CD8-positive, alpha-beta memory T cell (primary cell): ENCODE results near the gene SPDYE4. TPM values are rescaled to one million over a fixed set of nuclear protein-coding genes. Genes with fewer than 3 reads are reported as not detected.
"Not testable (repeated sequence)": the region's sequence is repeated elsewhere in the genome, so short reads cannot be mapped to it uniquely, and the experiment has no call there.

ENCODE experiments used
- CTCF ChIA-PET: fragments of 350-600 bp; sonication (Branson Sonifier 250); formaldehyde crosslinking; loops from one replicate; lab custom pipeline; 2021; ENCODE audit warnings: antibody characterized with exemption; lab: Charles Lee
- POLR2A ChIA-PET: fragments of 350-600 bp; sonication (Branson Sonifier 250); formaldehyde crosslinking; loops from one replicate; lab custom pipeline; 2021; ENCODE audit warnings: antibody characterized with exemption; lab: Charles Lee
- DNase-seq, 5 donors: peaks; one replicate each; pipeline versions ENCODE4 v3.0.0 to v3.0.0-alpha.2; 2020 to 2022; ENCODE audit warnings: mixed read lengths in 1 of 5
- H3K27ac ChIP-seq: one replicate; pipeline ENCODE4 v1.7.0; 2013; ENCODE audit warnings: low read depth, mild to moderate bottlenecking, low read length, moderate library complexity
- H3K27me3 ChIP-seq: 2 replicates; pipeline ENCODE4 v1.7.0; 2013; ENCODE audit warnings: low read length, mild to moderate bottlenecking; ENCODE audit not compliant: insufficient read depth, poor library complexity, severe bottlenecking
- H3K36me3 ChIP-seq: 2 replicates; pipeline ENCODE4 v1.7.0; 2013; ENCODE audit warnings: mild to moderate bottlenecking, low read length, moderate library complexity; ENCODE audit not compliant: insufficient read depth
- H3K4me1 ChIP-seq: 2 replicates; pipeline ENCODE4 v1.7.0; 2013; ENCODE audit warnings: mild to moderate bottlenecking, low read length, moderate library complexity; ENCODE audit not compliant: insufficient read depth
- H3K4me3 ChIP-seq: 2 replicates; pipeline ENCODE4 v1.7.0; 2013; ENCODE audit warnings: mild to moderate bottlenecking, low read length
- H3K9me3 ChIP-seq: 2 replicates; pipeline ENCODE4 v1.7.0; 2013; ENCODE audit warnings: mild to moderate bottlenecking, low read length
- H3K27ac Mint-ChIP-seq, 8 donors: one replicate each; pipeline ENCODE4 v1.8.0; 2020 to 2021; ENCODE audit warnings: mixed read lengths in 8 of 8, mild to moderate bottlenecking in 6 of 8, inconsistent platforms in 3 of 8, moderate library complexity in 3 of 8
- H3K27me3 Mint-ChIP-seq, 2 donors: one replicate each; pipeline ENCODE4 v1.8.0; 2020 to 2021; ENCODE audit warnings: mixed read lengths in 2 of 2, mild to moderate bottlenecking in 1 of 2, moderate library complexity in 1 of 2
- H3K36me3 Mint-ChIP-seq, 3 donors: one replicate each; pipeline ENCODE4 v1.8.0; 2020 to 2021; ENCODE audit warnings: mixed read lengths in 3 of 3, inconsistent platforms in 1 of 3, mild to moderate bottlenecking in 1 of 3
- H3K4me1 Mint-ChIP-seq, 3 donors: one replicate each; pipeline ENCODE4 v1.8.0; 2020 to 2021; ENCODE audit warnings: mixed read lengths in 3 of 3, inconsistent platforms in 1 of 3, mild to moderate bottlenecking in 1 of 3
- H3K4me3 Mint-ChIP-seq, 7 donors: one replicate each; pipeline ENCODE4 v1.8.0; 2020 to 2021; ENCODE audit warnings: mixed read lengths in 7 of 7, mild to moderate bottlenecking in 6 of 7, moderate library complexity in 4 of 7, inconsistent platforms in 2 of 7
- H3K9me3 Mint-ChIP-seq, 5 donors: one replicate each; pipeline ENCODE4 v1.8.0; 2020 to 2022; ENCODE audit warnings: mixed read lengths in 5 of 5, mild to moderate bottlenecking in 3 of 5, moderate library complexity in 2 of 5, inconsistent platforms in 1 of 5
- polyA plus RNA-seq: library from polyadenylated mRNA; unstranded; fragments of 300-500 nt; fragmentation: Illumina TruSeq; gene quantifications from one replicate; pipeline ENCODE4 v1.2.3, GENCODE V29; 2021
- total RNA-seq, 2 experiments: library from RNA; stranded (reverse); gene quantifications; one replicate each; pipeline ENCODE4 v1.2.3, GENCODE V29; 2021

SPDYE4 gene, protein sequence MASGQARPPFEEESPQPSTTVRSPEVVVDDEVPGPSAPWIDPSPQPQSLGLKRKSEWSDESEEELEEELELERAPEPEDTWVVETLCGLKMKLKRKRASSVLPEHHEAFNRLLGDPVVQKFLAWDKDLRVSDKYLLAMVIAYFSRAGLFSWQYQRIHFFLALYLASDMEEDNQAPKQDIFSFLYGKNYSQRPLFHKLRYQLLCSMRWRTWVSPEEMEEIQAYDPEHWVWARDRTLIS
- not detected for total RNA-seq
- polyA plus RNA-seq, result not detected

DNA sequence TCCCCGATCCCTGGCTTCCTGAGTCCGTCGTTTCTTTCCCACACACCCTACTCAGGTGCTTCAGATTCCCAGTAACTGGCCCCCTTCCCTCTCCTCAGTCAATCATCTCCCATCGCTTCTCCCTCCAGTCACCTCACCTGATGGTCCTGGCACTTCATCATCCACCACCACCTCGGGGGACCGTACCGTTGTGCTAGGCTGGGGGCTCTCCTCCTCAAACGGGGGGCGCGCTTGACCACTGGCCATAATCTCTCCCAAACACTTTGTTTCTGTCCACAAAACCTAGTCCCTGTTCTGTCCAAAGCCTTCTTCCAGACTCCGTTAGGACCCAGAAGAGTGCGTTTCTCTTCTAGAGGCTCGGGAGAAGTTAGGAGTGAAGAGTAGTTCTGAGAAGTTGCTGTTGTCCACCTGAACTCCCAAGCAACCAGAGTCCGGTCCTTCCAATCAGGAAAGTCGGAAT is at the start of gene SPDYE4:
TSS of gene SPDYE4 (minus strand) at position 410 of the 460 bp plus-strand sequence. CDS start at position 246, 164 bp downstream.
- H3K27me3 ChIP-seq, result no peaks in the 10 kb centered on the region
- H3K4me1 Mint-ChIP-seq, result no peaks in the 10 kb centered on the region
- H3K27ac ChIP-seq, result no peak within 1 kb of the TSS
- no peak within 1 kb of the TSS for H3K4me3 Mint-ChIP-seq
- no peaks in the 10 kb centered on the region for H3K36me3 ChIP-seq
- H3K9me3 ChIP-seq, result no peaks in the 10 kb centered on the region
- peak within 1 kb of the TSS in 2 of 8 donors; percentile 25 to 77 for H3K27ac Mint-ChIP-seq
- DNase-seq, result no peak
- CTCF ChIA-PET, result no interaction called here
- peaks cover 0 to 3% (median 0%) of the 10 kb centered on the region in 3 donors for H3K36me3 Mint-ChIP-seq
- POLR2A ChIA-PET, result no interaction called here
- H3K27me3 Mint-ChIP-seq, result peaks cover 15 to 25% of the 10 kb centered on the region in 2 donors
- no peaks in the 10 kb centered on the region for H3K9me3 Mint-ChIP-seq
- H3K4me3 ChIP-seq, result no peak within 1 kb of the TSS
- H3K4me1 ChIP-seq, result no peaks in the 10 kb centered on the region

DNA sequence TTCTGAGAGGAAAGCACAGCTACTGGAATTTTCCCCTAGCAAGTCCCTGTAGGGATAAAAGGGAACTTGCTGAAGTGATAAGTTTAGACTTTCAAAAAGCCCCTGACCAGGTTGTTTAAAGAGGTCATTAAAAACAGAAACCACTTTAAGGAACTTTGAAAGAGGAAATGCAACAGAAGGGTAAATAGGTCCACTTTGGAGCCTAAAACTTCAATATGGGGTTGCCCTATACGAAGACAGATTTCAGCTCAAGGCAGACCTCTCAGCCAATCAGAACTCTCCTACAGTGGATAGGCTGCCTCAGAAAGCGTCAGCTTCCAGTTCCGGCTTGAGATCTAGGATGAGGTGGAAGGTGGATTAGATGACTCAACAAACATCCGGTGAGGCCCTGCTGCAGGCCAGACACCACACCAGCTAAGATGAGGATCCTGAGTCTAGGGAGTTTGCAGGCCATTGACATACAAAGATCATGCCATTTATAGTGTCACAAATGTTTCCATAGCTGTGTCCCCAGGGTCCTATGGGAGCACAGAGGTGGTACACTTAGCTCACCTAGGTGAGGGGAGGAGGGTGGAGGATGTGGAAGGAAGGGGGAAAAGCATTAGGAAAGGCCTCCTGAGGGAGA is 48.7 kb upstream of the SPDYE4 start:
- Mint-ChIP-seq H3K9me3 (peaks cover 17 to 43% (median 33%) of the 10 kb centered on the region in 5 donors), H3K36me3 (peaks cover 10 to 38% (median 11%) of the 10 kb centered on the region in 3 donors), H3K27ac (peak overlapping the region in 1 of 8 donors; percentile 10), H3K4me1 (peaks cover 7 to 15% (median 11%) of the 10 kb centered on the region in 3 donors), H3K27me3 (peaks cover 8 to 24% of the 10 kb centered on the region in 2 donors), H3K4me3 (no peak overlapping the region)
- POLR2A ChIA-PET, result no interaction called here
- Histone ChIP-seq H3K36me3 (no peaks in the 10 kb centered on the region), H3K4me1 (no peaks in the 10 kb centered on the region), H3K27ac (no peak overlapping the region), H3K9me3 (no peaks in the 10 kb centered on the region), H3K27me3 (no peaks in the 10 kb centered on the region), H3K4me3 (no peak overlapping the region)
- CTCF ChIA-PET, result interaction anchor here (0.9 kb wide), 1 partner anchor 460 kb away, joined by 3 read pairs; no protein-coding TSS in a partner anchor
- DNase-seq, result no peak

DNA sequence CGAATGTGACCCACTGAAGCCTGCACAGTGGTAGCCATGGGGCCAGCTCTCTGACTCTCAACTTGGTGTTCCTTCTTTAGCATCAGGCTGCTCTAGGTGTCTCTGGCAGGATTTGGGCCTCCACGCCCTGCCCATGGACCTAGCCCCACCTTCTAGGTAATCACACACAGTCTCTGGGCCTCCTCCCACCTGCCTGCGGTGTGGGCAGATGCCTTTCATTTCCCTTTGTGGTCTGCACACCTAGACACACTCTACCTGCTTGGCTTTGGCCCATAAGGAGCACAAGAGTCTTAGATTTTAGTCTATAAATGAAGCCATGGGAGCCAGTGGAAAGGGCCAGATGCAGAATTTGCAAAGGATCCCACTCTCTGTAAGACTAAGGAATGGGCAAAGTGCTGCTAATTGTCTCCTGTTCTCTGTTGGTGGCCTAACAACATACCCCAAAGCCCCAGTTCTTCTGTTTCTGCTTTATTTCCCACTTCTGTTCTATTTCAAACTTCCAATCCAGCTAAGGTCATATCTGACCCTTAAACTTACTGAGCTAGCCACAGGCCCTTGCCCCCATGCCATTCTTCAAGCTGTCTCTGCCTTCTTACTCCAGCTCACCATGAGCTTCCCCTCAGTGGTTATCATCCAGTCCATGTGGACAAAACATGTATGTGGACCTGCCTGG is 48.0 kb upstream of the SPDYE4 start:
- Histone ChIP-seq H3K36me3 (no peaks in the 10 kb centered on the region), H3K9me3 (no peaks in the 10 kb centered on the region), H3K4me1 (no peaks in the 10 kb centered on the region), H3K27ac (no peak overlapping the region), H3K4me3 (no peak overlapping the region), H3K27me3 (no peaks in the 10 kb centered on the region)
- Mint-ChIP-seq H3K36me3 (peaks cover 7 to 31% (median 8%) of the 10 kb centered on the region in 3 donors), H3K27me3 (peaks cover 8 to 18% of the 10 kb centered on the region in 2 donors), H3K4me1 (peaks cover 7 to 15% (median 11%) of the 10 kb centered on the region in 3 donors), H3K27ac (peak overlapping the region in 2 of 8 donors; percentile 10 to 40), H3K4me3 (peak overlapping the region in 1 of 7 donors; percentile 23), H3K9me3 (peaks cover 10 to 36% (median 26%) of the 10 kb centered on the region in 5 donors)
- DNase-seq, result no peak
- POLR2A ChIA-PET, result no interaction called here
- CTCF ChIA-PET, result interaction anchor here (2.4 kb wide), 1 partner anchor 192 kb away, joined by 7 read pairs; no protein-coding TSS in a partner anchor

DNA sequence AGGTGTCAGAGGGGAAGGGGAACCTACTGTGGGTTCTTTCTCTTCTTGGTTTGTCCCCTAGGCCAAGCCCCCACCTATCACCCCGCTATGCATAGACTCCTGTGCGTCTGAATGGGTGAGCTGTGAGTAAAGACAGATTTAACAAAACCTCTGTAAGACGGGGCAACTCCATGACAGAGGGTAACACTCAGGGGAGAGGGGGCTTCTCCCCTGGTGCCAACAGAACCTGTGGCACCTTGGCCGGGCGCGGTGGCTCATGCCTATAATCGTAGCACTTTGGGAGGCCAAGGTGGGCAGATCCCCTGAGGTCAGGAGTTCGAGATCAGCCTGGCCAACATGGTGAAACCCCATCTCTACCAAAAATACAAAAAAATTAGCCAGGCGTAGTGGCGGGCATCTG is 47.0 kb upstream of the SPDYE4 start:
- H3K4me3 ChIP-seq, H3K36me3 ChIP-seq, H3K27ac ChIP-seq, H3K27me3 ChIP-seq, POLR2A ChIA-PET, DNase-seq, H3K9me3 ChIP-seq, H3K4me3 Mint-ChIP-seq, H3K4me1 ChIP-seq: not testable (repeated sequence)
- peaks cover 6 to 25% (median 7%) of the 10 kb centered on the region in 3 donors for H3K36me3 Mint-ChIP-seq
- H3K9me3 Mint-ChIP-seq, result peaks cover 8 to 29% (median 21%) of the 10 kb centered on the region in 5 donors
- H3K27me3 Mint-ChIP-seq, result peaks cover 8 to 13% of the 10 kb centered on the region in 2 donors
- CTCF ChIA-PET, result interaction anchor here (2.4 kb wide), 1 partner anchor 193 kb away, joined by 7 read pairs; no protein-coding TSS in a partner anchor
- H3K27ac Mint-ChIP-seq, result peak overlapping the region in 1 of 8 donors; percentile 44
- H3K4me1 Mint-ChIP-seq, result peaks cover 7 to 15% (median 11%) of the 10 kb centered on the region in 3 donors

DNA sequence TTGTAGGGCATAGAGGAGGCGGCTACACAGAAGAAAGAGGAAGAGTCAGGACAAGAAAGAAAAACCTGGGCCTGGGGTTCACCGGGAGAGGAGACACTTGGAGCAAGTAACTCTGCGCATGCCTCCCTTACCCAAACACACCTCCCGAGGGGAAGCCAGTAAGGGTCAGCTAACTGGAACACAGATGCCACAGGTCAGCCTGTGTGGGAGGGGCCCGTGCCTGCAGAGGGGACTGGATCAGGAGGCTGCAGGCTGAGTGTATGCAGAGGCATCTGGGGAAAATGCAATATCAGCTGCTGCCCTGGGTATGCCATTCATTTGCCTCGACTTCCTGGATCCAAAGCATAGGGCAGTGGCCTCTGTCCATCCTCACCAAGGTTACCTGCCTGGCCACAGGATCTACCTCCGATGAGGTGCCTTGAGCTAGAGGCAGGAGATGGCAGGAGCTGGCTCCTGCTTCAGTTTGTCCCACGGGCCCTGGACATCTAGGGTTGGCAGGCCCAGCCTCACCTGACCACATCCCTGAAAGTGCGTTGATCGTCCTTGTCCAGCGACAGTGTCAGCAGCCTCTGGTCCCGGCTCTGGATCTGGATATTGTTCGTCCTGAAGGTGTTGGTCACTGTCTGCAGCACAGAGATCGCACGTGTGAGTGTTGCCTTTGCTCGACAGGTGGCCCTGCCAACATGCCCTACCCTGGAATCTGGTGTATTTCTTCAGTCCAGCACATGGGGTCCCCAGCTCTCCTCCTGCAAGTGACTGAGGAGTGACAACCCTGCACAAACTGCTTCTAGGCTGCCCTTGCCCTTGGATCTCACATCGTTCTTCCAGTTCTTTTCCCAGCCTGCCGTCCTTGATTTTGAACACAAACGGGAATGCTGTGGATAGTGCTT is 45.4 kb upstream of the SPDYE4 start:
- Histone ChIP-seq H3K4me1 (no peaks in the 10 kb centered on the region), H3K4me3 (no peak overlapping the region), H3K9me3 (no peaks in the 10 kb centered on the region), H3K27me3 (no peaks in the 10 kb centered on the region), H3K36me3 (no peaks in the 10 kb centered on the region), H3K27ac (no peak overlapping the region)
- Mint-ChIP-seq H3K27me3 (peaks cover 0 to 5% of the 10 kb centered on the region in 2 donors), H3K4me1 (peaks cover 7 to 15% (median 11%) of the 10 kb centered on the region in 3 donors), H3K27ac (no peak overlapping the region), H3K9me3 (peaks cover 0 to 16% (median 10%) of the 10 kb centered on the region in 5 donors), H3K36me3 (peaks cover 3 to 14% (median 7%) of the 10 kb centered on the region in 3 donors), H3K4me3 (no peak overlapping the region)
- ChIA-PET CTCF (interaction anchor here (2.4 kb wide), 1 partner anchor 194 kb away, joined by 7 read pairs; no protein-coding TSS in a partner anchor), POLR2A (no interaction called here)
- DNase-seq, result no peak

DNA sequence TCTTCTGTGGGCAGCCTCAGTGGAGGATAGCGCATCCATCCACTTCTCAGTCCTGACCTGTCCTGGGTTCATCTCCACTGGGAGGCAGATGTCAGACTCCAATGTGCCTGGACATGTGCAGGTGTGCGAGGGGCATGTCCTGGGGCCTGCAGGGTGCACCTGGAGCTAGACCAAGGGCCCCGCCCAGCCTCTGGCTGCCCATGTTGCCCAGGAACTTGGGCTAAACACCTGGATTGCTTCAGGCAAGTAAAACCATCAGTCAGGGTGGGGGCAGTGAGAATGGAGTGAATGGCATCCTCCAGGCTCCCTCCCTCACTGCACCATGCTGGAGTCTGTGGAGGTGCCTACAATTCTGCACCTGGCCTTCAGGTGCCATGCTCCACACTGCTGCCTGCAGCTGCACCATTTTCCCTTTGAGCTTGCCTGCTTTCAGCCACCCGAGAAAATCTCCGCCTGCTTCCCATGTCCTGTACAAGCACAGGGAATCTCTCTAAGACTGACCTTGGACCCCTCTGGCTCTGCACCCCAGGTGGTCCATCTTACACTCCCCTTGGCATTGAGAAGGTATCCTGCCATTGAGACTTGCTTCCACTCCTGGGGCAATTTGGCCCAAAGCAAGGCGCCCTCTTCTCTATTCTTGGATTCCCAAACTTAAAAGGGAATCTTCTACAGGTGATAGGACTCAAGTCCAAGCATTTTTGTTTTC is 42.9 kb upstream of the SPDYE4 start:
- no peak for DNase-seq
- Mint-ChIP-seq H3K9me3 (no peaks in the 10 kb centered on the region), H3K36me3 (no peaks in the 10 kb centered on the region), H3K4me3 (no peak overlapping the region), H3K27ac (no peak overlapping the region), H3K27me3 (no peaks in the 10 kb centered on the region), H3K4me1 (peaks cover 2 to 6% (median 4%) of the 10 kb centered on the region in 3 donors)
- POLR2A ChIA-PET, result no interaction called here
- Histone ChIP-seq H3K27ac (no peak overlapping the region), H3K4me3 (no peak overlapping the region), H3K9me3 (no peaks in the 10 kb centered on the region), H3K36me3 (no peaks in the 10 kb centered on the region), H3K27me3 (no peaks in the 10 kb centered on the region), H3K4me1 (no peaks in the 10 kb centered on the region)
- CTCF ChIA-PET, result no interaction called here

DNA sequence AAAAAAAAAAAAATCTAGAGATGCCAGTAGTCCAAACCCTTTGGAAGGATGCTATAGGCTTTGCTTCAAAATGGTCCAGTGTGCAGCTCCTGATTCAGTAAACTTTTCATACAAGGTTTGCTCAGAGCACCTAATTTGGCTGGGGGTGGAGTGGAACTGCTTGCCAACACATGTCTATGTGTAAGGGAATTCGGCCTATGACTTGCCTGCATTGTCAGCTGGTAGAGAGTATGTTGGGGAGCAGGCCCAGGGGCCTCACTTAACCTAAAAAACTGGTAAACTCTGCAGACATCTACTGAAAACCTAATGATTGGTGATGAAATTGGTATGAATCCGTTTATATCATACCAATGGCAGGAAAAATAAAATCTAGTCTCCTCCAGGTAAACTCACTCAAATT is 42.3 kb upstream of the SPDYE4 start:
- no peaks in the 10 kb centered on the region for H3K4me1 Mint-ChIP-seq
- H3K27me3 Mint-ChIP-seq, result peaks cover 0 to 4% of the 10 kb centered on the region in 2 donors
- no peaks in the 10 kb centered on the region for H3K4me1 ChIP-seq
- H3K4me3 ChIP-seq, result no peak overlapping the region
- CTCF ChIA-PET, result interaction anchor here (2.2 kb wide), 1 partner anchor 15 kb away, joined by 9 read pairs; no protein-coding TSS in a partner anchor
- no peak overlapping the region for H3K4me3 Mint-ChIP-seq
- no peak for DNase-seq
- H3K27ac Mint-ChIP-seq, result no peak overlapping the region
- H3K36me3 Mint-ChIP-seq, result no peaks in the 10 kb centered on the region
- no peak overlapping the region for H3K27ac ChIP-seq
- H3K9me3 Mint-ChIP-seq, result no peaks in the 10 kb centered on the region
- H3K36me3 ChIP-seq, result no peaks in the 10 kb centered on the region
- POLR2A ChIA-PET, result no interaction called here
- H3K9me3 ChIP-seq, result no peaks in the 10 kb centered on the region
- no peaks in the 10 kb centered on the region for H3K27me3 ChIP-seq
